NOMO-1 (cell line): ENCODE results near the gene NDOR1.
"Not testable (repeated sequence)": the region's sequence is repeated elsewhere in the genome, so short reads cannot be mapped to it uniquely, and the experiment has no call there.

Experiments used
- DNase-seq, 2 experiments: peaks; one replicate each; lab custom pipeline; 2025; ENCODE audit not compliant: unreplicated experiment in 2 of 2; lab: John Stamatoyannopoulos, UW

The NDOR1 gene

GRCh38 chr9:137242269-137243203 is 37.0 kb downstream of the NDOR1 start:
- DNase-seq, result no peak

GRCh38 chr9:137243266-137243625 is 37.7 kb downstream of the NDOR1 start:
- not testable (repeated sequence) for DNase-seq

GRCh38 chr9:137243626-137244485 is 38.4 kb downstream of the NDOR1 start:
- no peak for DNase-seq

- DNase-seq, result no peak
Measured at GRCh38 chr9:137244486-137245449, 39.3 kb downstream of the NDOR1 start.

GRCh38 chr9:137245450-137246421 is 40.2 kb downstream of the NDOR1 start:
- DNase-seq, result no peak

GRCh38 chr9:137247135-137247915 is 41.8 kb downstream of the NDOR1 start:
- DNase-seq, result no peak

- no peak for DNase-seq
Measured at GRCh38 chr9:137247916-137248175, 42.3 kb downstream of the NDOR1 start.

- DNase-seq, result no peak
Measured at GRCh38 chr9:137250329-137251193, 45.1 kb downstream of the NDOR1 start.

- no peak for DNase-seq
Measured at GRCh38 chr9:137251194-137251461, 45.6 kb downstream of the NDOR1 start, which contains the start of gene STPG3. Gene STPG3, plus strand, starts transcription at chr9:137251286. Its CDS starts 1 bp downstream, at chr9:137251287.

GRCh38 chr9:137251490-137252268 is 46.2 kb downstream of the NDOR1 start:
- no peak for DNase-seq

GRCh38 chr9:137252555-137253506 is 47.3 kb downstream of the NDOR1 start:
- DNase-seq, result no peak

- DNase-seq, result peak in 1 of 2 experiments; percentile 20
Measured at GRCh38 chr9:137253717-137254623, 48.5 kb downstream of the NDOR1 start.

- peak; percentile 79 to 98 for DNase-seq
Measured at GRCh38 chr9:137254624-137255447, 49.3 kb downstream of the NDOR1 start, which contains the start of gene NELFB. Gene NELFB, plus strand, starts transcription at chr9:137255327.

- no peak for DNase-seq
Measured at GRCh38 chr9:137255448-137256114, 50.1 kb downstream of the NDOR1 start.
